Measurements from ENCODE around the gene ARHGAP27.

DNA sequence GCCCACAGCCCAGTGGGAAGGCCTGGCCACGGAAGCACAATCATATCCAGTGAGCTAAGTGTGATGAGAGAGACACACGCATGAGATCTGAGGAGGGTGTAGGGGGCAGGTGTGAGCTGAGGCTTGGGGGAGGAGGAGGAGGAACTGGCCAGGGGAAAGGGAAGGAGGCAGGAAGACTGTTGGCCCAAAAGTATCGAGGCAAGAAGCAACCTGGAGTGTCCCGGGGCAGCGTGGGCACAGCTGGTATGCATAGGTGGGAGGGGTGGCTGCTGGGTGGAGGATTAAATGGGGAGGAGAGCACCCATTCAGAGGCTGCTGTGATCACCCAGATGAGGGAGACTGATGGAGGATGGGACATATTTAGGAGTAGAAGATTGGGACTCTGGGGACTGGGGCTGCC lies 41.4 kb downstream of the ARHGAP27 start:
- TF ChIP-seq, protein P1, sequence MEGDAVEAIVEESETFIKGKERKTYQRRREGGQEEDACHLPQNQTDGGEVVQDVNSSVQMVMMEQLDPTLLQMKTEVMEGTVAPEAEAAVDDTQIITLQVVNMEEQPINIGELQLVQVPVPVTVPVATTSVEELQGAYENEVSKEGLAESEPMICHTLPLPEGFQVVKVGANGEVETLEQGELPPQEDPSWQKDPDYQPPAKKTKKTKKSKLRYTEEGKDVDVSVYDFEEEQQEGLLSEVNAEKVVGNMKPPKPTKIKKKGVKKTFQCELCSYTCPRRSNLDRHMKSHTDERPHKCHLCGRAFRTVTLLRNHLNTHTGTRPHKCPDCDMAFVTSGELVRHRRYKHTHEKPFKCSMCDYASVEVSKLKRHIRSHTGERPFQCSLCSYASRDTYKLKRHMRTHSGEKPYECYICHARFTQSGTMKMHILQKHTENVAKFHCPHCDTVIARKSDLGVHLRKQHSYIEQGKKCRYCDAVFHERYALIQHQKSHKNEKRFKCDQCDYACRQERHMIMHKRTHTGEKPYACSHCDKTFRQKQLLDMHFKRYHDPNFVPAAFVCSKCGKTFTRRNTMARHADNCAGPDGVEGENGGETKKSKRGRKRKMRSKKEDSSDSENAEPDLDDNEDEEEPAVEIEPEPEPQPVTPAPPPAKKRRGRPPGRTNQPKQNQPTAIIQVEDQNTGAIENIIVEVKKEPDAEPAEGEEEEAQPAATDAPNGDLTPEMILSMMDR (conservative IDR thresholded peaks at IDR 0.05 in 1 of 2, IDR thresholded peaks at IDR 0.05 in 1 of 2; ENCODE audit: extremely low read depth in 1 of 2, insufficient read depth in 1 of 2, low read depth in 1 of 2, low read length in 2 of 2) = no peak
- no peak for TF ChIP-seq EZH2 (IDR thresholded peaks at IDR 0.05; ENCODE audit: borderline replicate concordance, low read length)
